Right hindlimb (tissue), 1 donor: ENCODE results near the gene MAPK1.
"Not testable (repeated sequence)": the region's sequence is repeated elsewhere in the genome, so short reads cannot be mapped to it uniquely, and the experiment has no call there.

Experiments used
- DNase-seq: peaks from one replicate; pipeline ENCODE4 v3.0.0-alpha.2; 2018

Gene MAPK1

DNA sequence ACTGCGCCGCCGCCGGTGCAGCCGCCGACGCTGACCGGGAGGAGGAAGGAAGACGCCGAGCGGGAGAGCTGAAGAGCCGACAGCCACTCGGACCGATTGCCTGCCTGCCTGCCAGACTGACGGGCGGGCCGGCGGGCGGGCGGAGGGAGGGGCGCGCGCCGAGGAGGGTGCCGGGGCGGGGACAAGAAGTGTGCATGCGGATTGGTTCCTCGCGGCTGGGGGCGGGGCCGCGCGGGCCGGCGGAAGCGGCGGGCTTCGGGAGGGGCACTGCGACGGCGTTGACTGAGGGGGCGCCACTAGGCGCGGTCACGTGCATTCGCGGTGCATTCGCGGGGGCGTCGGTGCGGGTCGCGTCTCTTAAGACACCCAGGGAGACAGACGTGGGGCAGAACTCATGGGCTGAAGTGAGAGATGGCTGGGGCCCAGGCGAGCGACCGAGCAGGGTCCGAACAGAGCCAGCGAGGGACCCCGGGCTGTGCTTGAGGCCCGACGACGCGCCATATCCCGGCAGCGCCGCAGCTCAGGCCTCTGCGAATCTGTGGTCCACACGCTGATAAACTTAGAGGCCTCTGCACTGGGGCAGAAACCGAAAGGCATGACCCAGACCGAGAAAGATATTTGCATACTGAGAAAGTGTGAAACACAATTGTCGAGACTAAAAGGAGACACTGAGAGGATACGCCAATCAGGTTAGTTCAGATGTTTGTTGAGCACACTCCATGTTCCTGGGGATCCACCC is at the start of gene MAPK1:
Gene MAPK1, minus strand, starts transcription at position 118 of the 739 bp plus-strand sequence. CDS start 205 bp downstream, outside the sequence.
- peak; percentile 96 for DNase-seq

DNA sequence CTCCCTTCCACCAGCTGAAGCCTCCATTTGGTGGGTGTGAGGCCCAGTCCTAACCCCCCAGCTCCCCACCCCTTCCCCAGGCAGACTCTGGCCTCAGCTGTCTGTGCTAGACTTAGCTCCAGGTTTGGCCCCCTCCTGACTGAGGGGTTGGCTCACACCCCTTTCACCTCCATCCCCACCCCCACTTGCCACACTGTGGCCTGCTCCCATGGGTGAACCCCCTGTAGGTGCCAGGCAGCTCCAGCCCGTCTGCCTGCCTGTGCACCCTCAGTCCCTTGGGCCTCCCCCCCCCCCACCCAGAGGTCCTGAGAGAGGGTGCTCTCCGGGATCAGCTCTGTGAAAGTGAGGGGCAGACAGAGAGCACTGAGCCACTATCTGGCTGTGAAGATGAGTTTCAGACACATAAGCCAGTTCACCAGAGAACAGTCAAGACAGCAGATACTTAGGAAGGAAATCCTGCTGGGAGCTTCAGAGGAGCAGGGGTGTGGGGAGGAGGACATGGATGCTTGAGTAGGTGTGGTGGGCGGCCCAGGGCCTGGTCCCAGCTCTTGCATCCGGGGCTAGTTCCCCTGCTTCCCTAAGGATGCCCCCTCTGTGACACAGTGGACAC is 49.0 kb upstream of the MAPK1 start:
- DNase-seq = no peak

DNA sequence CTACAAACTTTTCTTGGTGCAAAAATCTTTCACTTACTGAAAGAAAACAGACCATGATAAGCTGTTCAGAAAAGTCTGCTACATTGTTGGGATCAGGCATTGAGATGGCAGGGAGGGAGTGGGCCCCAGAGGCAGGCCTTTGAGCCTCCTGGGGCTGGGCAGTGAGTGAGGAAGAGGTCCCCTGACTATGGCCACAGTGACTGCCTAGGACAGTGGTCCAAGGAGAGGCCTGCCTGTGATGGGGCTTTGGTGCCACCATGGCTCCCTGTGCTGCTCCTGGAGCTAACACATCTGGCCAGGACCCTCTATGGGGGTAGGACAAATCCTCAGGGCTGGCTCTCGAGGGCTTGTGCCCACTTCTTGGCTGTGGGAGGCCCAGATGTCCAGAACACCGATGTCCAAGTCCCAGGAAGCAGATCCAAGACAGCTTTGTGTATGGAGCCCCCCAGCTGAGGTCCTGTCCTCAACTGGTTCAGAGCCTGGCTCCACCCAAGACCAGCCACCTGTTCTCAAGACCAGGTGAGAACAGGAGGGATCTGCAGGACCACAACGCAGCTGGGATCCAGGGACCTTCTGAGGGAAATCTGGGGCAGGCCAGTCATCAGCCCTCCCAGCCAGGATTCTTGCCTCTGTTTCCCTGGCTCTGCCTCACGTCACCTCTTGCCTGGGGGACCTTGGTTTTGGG is 48.3 kb upstream of the MAPK1 start:
- DNase-seq = no peak

DNA sequence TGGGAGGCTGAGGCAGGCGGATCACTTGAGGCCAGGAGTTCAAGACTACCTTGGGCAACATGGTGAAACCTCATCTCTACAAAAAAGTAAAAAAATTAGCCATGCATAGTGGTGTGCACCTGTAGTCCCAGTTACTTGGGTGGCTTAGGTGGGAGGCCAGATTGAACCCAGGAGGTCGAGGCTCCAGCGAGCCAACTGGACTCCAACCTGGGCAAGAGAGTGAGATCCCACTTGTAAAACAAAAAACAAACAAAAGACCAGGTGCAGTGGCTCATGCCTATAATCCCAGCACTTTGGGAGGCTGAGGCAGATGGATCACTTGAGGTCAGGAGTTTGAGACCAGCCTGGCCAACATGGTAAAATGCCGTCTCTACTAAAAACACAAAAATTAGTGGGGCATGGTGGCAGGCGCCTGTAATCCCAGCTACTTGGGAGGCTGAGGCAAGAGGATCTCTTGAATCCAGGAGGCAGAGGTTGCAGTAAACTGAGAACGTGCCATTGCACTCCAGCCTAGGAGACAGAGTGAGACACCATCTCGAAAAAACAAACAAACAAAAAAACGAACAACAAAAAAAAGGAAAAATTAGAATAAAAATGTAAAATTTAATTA is 46.7 kb upstream of the MAPK1 start:
- not testable (repeated sequence) for DNase-seq

DNA sequence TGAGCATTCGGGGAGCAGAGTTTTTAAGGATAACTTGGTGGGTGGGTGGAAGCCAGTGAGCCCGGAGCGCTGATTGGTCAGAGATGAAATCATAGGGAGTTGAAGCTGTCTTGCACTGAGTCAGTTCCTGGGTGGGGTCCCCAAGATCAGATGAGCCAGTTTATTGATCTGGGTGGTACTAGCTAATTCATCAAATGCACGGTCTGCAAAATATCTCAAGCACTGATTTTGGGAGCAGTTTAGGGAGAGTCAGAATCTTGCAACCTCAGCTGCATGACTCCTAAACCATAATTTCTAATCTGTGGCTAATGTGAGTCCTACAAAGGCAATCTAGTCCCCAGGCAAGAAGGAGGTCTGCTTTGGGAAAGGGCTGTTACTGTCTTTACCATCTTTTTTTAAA is 42.9 kb upstream of the MAPK1 start:
- not testable (repeated sequence) for DNase-seq

DNA sequence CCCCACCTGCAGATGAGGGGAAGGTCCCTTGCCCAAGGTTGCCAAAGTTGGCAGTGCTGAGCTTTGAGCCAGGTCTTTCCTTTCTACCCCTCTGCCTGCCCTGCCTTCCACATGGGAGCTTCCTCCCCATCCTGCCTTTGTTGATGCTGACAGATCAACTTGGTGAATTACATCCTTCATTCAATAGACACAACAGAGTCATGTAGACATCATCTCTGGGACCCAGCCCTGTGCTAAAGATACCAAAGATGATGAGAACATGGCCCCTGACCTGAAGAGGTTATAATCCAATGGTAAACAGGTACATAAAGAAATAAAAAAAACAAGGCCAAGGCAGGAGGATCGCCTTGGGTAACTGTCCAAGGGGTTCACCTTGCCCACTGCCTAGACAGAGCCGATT is 42.4 kb upstream of the MAPK1 start:
- DNase-seq = no peak

DNA sequence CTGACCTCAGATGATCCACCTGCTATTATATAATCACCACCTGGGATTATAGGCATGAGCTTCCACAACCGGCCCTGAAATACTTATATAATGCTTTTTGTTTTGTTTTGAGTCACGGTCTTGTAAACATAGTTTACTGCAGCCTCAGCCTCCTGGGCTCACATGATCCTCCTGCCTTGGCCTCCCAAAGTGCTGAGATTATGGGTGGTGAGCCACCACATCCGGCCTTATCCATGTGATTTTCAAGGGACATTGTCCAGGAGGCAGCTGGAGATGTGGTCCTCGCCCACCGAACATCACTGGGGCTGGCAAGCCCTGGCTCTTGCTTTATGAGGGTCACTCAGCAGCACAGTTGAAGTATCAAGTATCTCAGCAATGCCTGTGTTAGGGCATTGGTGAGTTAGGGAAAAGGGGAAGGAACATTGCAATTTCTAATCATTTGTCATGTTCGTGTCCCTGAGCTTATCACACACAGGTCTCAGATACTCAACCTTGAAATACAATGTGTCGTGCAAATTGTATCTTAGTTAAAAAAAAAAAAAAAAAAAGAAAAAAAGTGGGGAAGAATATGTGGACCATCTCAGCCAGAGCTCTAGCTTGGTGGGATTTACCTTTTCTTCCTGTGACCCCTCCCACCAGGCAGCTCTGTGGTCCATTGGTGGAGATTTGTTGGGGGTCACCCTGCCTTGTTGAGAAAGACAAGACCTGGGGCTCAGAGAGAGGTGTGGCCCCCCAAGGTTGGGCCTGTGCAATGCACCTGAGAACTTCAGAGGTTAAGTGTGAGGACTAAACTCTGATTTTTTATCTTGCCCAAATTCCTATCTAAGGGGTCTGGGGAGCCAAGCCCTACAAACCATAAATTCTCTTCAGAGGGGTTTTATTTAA is 40.4 kb upstream of the MAPK1 start:
- DNase-seq = no peak

DNA sequence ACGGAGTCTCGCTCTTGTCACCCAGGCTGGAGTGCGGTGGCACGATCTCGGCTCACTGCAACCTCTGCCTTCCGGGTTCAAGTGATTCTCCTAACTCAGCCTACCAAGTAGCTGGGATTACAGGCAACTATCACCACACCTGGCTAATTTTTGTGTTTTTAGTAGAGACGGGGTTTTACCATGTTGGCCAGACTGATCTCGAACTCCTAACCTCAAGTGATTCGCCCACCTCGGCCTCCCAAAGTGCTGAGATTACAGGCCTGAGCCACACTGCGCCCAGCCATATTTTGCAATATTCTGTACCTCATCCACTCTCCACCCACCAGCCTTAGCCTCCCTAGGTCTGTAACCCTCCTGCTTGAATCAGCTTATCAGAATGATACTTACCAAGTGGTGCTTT is 37.8 kb upstream of the MAPK1 start:
- DNase-seq = not testable (repeated sequence)

DNA sequence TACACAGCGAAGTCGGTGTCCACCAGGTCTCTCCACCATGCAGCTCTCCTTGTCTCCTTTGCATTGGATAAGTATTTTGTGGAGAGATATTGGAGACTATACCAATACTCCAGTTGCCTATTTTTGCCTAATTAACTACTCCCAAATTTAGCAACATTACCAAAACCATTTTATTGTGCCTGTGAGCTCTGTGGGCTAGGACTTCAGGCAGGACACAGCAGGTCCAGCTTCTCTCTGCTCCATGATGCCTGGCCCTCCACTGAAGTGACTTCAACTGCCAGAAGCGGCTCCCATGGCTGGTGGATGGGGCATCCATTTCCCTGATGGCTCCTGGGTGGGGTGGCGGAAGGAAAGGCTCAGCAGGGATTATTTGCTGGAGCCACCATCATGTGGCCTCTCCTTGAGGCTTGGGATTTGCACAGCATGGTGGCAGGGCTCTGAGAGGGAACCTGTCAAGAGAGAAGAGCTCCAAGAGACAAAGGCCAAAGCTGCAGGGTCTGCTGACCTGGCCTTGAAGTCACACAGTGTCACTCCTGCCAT is 36.9 kb upstream of the MAPK1 start:
- no peak for DNase-seq

DNA sequence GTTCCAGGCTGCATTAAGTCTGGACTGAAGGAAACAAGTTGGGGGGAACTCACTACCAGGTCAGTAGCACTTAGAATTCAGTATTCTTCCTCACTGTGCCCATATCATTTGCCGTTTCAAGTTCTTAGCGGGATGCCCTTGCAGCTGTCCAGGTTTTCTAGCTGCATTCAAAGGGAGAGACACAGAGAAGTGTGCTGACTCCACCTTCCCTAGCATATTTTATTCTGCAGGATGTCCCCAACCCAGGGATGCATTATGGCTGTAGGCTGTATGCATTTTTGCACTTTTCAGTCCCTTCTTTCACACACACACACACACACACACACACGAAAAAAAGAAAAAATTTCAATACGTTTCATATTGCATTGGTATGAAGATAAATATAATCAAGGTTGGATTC is 35.8 kb upstream of the MAPK1 start:
- DNase-seq = no peak

DNA sequence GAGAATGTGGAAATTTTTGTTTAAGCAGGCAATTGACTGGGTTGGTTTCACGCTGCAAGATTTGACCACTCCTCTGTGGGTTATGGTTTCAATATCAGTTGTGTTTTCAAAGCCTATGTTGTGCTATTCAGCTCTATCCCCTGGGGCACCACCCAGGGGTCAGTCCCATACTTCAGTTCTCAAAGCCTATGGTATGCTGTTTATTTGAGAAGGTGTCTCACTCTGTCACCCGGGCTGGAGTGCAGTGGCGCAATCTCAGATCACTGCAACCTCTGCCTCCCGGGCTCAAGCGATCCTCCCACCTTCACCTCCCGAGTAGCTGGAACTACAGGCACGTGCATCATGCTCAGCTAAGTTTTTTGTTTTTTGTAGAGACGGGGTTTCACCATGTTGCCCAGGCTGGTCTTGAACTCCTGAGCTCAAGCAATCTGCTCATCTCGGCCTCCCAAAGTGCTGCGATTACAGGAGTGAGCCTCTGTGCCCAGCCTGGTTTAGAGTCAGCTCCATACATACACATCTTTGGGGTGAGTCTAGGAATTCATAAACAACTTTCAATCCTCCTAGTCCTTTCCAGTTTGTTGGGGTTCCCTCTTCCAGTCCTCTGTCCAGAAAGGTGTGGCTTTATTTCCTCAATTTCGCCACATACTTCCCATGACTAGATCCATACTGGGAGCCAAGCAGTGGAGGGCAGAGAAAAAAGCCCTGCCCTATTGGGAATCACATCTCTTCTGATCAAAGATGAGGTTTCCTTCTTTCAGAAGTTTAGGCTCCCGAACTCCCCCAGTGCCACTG is 35.0 kb upstream of the MAPK1 start:
- DNase-seq = no peak

DNA sequence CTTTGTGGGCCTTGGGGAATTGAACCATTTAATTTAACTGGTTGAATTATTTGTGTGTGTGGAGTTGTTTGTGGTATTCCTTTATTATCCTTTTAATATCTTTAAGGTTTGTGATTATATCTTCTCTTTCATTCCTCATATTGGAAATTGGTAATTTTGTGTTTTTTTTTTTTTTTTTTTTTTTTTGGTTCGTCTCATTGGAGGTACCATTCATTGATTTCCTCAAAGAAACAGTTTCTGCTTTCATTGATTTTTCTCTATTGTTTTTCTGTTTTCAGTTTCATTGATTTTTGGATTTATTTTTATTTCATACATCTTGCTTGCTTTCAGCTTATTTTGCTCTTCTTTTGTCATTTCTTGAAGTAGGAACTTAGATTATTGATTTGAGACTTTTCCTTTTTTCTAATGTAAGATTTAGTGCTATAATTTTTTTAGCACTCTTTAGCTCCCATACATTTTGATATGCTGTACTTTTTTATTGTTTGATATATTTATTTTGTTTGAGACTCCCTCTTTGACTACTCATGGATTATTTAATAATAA is 31.0 kb upstream of the MAPK1 start:
- DNase-seq = no peak

DNA sequence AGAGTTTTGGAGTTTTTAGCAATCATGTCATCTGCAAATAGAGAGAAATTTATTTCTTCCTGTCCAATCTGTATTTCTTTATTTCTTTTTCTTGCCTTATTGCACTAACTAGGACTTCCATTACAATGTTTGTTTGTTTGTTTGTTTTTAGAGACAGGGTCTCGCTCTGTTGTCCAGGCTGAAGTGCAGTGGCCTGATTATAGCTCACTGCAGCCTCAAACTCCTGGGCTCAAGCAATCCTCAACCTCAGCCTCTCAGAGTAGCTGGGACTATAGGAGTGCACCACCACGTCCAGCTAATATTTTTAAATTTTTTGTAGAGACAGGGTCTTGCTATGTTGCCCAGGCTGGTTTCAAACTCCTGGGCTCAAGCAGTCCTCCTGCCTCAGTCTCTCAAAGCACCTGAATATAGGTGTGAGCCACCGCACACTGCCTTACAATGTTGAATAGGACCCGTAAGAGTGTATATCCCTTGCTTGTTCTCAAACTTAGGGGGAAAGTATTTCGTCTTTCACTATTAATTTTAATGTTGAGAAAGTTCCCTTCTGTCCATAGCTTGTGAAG is 29.6 kb upstream of the MAPK1 start:
- DNase-seq = no peak

DNA sequence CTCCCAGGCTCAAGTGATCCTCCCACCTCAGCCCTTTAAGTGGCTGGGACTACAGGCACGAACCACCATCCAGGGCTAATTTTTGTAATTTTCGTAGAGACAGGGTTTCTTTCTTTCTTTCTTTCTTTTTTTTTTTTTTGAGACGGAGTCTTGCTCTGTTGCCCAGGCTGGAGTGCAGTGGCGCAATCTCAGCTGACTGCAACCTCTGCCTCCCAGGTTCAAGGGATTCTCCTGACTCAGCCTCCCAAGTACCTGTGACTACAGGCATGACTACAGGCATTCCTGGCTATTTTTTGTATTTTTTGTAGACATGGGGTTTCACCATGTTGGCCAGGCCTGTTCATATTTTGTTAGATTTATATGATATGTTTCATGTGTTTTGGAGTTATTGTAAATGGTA is 28.8 kb upstream of the MAPK1 start:
- DNase-seq = not testable (repeated sequence)

DNA sequence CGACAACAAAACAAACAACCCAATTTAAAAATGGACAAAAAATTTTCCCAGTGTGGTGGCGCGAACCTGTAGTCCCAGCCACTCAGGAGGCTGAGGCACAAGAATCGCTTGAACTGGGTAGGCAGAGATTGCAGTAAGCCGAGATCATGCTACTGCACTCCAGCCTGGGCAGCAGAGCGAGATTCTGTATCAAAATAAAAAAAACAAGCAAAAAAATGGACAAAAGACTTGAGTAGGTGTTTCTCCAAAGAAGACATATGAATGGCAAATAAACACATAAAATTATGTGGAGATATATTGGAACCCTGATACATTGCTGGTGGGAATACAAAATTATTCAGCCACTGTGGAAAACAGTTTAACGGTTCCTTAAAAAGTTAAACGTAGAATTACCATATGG is 27.4 kb upstream of the MAPK1 start:
- no peak for DNase-seq

DNA sequence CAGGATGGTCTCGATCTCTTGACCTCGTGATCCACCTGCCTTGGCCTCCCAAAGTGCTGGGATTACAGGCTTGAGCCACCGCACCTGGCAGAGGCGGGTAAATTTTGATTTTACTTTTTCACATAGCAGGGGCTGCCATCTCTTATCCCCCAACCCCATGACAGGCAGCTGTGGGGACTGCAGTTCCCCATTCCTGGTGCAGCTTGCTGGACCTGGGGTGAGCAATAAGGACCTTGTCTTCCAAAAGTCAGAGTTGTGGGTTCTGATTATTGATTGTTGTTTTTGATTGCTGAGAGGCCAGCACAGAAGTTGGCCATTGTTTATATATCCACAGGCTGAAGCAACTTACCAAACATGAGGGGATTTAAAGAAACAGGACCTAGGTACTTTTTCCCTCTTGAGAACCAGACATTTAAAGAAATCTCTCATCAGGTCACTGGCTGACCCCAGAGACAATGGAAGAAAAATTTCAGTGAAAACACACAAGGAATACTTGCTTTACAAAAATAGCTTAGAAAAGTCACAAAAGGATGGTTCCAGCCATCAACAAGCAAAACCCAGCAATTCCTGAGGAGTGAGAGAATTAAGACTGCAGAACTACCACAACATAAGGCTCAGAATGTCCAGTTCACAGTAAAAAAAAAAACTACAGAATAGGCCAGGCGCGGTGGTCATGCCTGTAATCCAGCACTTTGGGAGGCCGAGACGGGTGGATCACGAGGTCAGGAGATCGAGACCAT is 22.0 kb upstream of the MAPK1 start:
- no peak for DNase-seq

DNA sequence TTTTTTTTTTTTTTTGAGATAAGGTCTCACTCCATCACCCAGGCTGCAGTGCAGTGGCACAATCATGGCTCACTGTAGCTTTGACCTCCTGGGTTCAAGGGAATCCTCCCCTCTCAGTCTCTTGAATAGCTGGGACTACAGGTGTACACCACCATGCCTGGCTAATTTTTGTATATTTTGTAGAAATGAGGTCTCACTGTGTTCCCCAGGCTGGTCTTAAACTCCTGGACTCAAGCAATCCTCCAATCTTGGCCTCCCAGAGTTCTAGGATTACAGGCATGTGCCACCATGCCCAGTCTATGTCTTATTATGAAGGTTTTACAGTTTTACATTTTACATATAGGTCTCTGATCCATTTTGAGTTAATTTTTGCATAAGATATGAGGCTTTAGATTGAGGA is 20.4 kb upstream of the MAPK1 start:
- no peak for DNase-seq

DNA sequence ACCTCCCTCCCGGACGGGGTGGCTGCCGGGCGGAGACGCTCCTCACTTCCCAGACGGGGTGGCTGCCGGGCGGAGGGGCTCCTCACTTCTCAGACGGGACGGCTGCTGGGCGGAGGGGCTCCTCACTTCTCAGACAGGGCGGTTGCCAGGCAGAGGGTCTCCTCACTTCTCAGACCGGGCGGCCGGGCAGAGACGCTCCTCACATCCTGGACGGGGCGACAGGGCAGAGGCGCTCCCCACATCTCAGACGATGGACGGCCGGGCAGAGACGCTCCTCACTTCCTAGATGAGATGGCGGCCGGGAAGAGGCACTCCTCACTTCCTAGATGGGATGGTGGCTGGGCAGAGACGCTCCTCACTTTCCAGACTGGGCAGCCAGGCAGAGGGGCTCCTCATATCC is 16.5 kb upstream of the MAPK1 start:
- not testable (repeated sequence) for DNase-seq

DNA sequence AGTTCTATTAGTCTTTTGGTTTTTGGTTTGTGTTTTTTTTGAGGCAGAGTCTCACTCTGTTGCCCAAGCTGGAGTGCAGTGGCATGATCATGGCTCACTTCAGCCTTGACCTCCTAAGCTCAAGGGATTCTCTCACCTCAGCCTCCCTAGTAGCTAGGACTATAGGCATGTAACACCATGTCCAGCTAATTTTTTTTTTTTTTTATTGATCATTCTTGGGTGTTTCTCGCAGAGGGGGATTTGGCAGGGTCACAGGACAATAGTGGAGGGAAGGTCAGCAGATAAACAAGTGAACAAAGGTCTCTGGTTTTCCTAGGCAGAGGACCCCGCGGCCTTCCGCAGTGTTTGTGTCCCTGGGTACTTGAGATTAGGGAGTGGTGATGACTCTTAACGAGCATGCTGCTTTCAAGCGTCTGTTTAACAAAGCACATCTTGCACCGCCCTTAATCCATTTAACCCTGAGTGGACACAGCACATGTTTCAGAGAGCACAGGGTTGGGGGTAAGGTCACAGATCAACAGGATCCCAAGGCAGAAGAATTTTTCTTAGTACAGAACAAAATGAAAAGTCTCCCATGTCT is 15.4 kb upstream of the MAPK1 start:
- DNase-seq = not testable (repeated sequence)
